ENCODE results near the gene DSN1. TPM values are rescaled to one million over a fixed set of nuclear protein-coding genes. Genes with fewer than 3 reads are reported as not detected.

DSN1 gene
- total and polyA plus RNA-seq, 2 experiments from 2014 or later, result 19.4 to 26.4 TPM

DNA sequence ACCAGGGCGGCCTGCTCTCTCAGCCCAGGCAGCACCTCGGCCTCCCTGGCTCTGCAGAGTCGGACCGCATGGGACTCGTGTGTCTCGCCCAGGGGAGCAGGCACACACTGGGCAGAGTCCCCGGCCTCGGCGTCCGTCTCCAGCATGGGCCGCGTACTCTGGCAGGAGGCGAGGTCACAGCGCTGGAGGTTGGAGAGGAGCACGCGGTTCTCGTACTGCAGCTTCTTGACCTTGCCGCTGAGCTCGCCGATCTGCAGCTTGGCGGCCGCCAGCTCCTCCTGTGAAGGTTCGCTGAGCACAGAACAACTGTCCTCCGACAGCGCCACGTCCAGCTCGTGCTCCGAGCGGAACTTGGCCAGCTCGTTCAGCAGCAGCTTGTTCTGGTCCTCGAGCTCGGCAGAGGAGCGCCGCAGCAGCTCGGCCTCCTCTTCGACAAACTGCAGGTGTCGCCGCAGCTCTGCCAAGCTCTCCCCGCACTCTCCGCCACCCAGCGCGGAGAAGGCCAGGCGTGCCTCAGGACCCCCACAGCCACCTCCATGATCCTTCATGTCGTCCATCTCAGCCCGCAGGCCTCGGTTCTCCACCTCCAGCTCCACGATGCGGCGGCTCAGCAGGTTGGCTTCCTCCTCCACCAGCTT is 42.0 kb upstream of the DSN1 start:
- no peaks in the 10 kb centered on the region for H3K9me2 ChIP-seq (ENCODE audit: insufficient read depth)
- Mint-ChIP-seq H3K9me3 (no peaks in the 10 kb centered on the region), H3K4me3 (no peak overlapping the region), H3K4me1 (peaks cover 17% of the 10 kb centered on the region), H3K27ac (no peak overlapping the region; the same call in 1 of the 2 replicates), H3K36me3 (ENCODE audit: low read depth) (peaks cover 48% of the 10 kb centered on the region), H3K27me3 (ENCODE audit: insufficient read depth, low read depth, poor library complexity) (peaks cover 6% of the 10 kb centered on the region)
- H2AFZ ChIP-seq, result no peak overlapping the region
- DNase-seq (ENCODE audit: low spot score) (peak; percentile 60), ATAC-seq (peak; percentile 72)
- peaks cover 16% of the 10 kb centered on the region for H3K4me1 ChIP-seq (ENCODE audit: insufficient read depth)
- H3K4me2 ChIP-seq, result no peak overlapping the region
- H3K36me3 ChIP-seq (ENCODE audit: insufficient read depth), result peaks cover 8% of the 10 kb centered on the region
- TF ChIP-seq, protein P1, sequence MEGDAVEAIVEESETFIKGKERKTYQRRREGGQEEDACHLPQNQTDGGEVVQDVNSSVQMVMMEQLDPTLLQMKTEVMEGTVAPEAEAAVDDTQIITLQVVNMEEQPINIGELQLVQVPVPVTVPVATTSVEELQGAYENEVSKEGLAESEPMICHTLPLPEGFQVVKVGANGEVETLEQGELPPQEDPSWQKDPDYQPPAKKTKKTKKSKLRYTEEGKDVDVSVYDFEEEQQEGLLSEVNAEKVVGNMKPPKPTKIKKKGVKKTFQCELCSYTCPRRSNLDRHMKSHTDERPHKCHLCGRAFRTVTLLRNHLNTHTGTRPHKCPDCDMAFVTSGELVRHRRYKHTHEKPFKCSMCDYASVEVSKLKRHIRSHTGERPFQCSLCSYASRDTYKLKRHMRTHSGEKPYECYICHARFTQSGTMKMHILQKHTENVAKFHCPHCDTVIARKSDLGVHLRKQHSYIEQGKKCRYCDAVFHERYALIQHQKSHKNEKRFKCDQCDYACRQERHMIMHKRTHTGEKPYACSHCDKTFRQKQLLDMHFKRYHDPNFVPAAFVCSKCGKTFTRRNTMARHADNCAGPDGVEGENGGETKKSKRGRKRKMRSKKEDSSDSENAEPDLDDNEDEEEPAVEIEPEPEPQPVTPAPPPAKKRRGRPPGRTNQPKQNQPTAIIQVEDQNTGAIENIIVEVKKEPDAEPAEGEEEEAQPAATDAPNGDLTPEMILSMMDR (conservative IDR thresholded peaks at IDR 0.05; ENCODE audit: low read depth in 2 of 2), result peak in 1 of 2 experiments; percentile 71; a peak in 2 of 4 replicates
- TF ChIP-seq EZH2phosphoT487 (IDR thresholded peaks at IDR 0.05; ENCODE audit: unreplicated experiment), result no peak
- no peaks in the 10 kb centered on the region for H3K79me2 ChIP-seq (replicated peaks; ENCODE audit: insufficient read depth)
- H4K20me1 ChIP-seq (replicated peaks; ENCODE audit: insufficient read depth), result no peaks in the 10 kb centered on the region; the same call in 1 of the 2 replicates
- 0 out of 2 replicates have a peak, but pooled peaks cover 5% of the 10 kb centered on the region for H3F3A ChIP-seq (replicated peaks; ENCODE audit: low read depth)
- H3K4me3 ChIP-seq, result no peak overlapping the region
- no peaks in the 10 kb centered on the region for H3K27me3 ChIP-seq (ENCODE audit: insufficient read depth)
- H3K27ac ChIP-seq (ENCODE audit: low read depth), result no peak overlapping the region

DNA sequence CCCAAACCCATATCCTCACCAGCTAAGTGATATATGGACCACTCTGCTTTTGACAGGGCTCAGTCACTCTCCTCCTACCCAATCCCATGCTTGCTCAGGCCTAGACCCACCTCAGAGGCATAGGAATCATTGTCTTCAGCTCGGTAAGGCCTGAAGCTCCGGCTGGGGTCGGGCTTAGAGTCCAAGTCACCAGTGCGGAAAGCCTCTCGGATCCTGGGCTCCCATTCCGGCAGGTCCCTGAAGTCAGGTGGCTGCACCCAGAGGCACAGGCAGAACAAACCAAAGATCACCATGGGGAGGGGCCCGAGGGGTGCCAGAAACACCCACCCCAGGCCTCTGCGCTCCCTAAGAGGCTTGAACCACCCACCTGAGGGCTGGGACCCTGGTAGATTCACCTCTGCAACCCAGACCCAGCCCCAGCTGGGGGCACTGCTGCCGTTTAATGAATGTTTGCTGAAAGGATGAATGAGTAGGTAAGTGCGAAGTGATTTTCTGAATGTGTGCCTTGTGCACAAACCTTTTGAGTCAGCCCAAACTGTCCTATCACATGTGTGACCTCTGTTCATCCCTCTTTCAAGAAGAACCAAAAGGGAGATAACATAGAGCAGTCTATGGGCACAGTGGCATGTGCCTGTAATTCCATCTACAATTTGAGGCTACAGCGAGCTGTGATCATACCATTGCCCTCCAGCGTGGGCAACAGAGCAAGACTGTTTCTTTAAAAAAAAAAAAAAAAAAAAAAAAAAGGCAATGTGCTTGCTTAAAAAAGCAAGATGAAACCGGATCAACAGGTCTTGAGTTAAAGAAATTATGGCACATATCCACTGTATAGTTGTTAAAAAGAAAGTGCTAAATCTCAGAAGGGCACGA is 39.3 kb upstream of the DSN1 start:
- no peaks in the 10 kb centered on the region for H3K27me3 ChIP-seq (ENCODE audit: insufficient read depth)
- no peak for TF ChIP-seq EZH2 (IDR thresholded peaks at IDR 0.05; ENCODE audit: low read depth, unreplicated experiment)
- TF ChIP-seq, protein P1 (conservative IDR thresholded peaks at IDR 0.05; ENCODE audit: low read depth in 2 of 2), result 0 out of 4 replicates have a peak, but pooled peaks of 1 of the 2 experiments have one; percentile 6
- Mint-ChIP-seq H3K27me3 (ENCODE audit: insufficient read depth, low read depth, poor library complexity) (peaks cover 7% of the 10 kb centered on the region), H3K4me1 (peaks cover 2% of the 10 kb centered on the region; the same call in 1 of the 3 replicates), H3K27ac (no peak overlapping the region), H3K9me3 (no peaks in the 10 kb centered on the region), H3K36me3 (ENCODE audit: low read depth) (peaks cover 56% of the 10 kb centered on the region), H3K4me3 (no peak overlapping the region)
- ATAC-seq, result no peak
- no peak overlapping the region for H3K4me3 ChIP-seq
- no peaks in the 10 kb centered on the region for H3K79me2 ChIP-seq (replicated peaks; ENCODE audit: insufficient read depth)
- no peak overlapping the region for H3K27ac ChIP-seq (ENCODE audit: low read depth)
- no peak for DNase-seq (ENCODE audit: low spot score)
- peaks cover 13% of the 10 kb centered on the region for H3K36me3 ChIP-seq (ENCODE audit: insufficient read depth)
- 0 out of 2 replicates have a peak, but pooled peaks cover 3% of the 10 kb centered on the region for H3F3A ChIP-seq (replicated peaks; ENCODE audit: low read depth)
- H4K20me1 ChIP-seq (replicated peaks; ENCODE audit: insufficient read depth), result no peaks in the 10 kb centered on the region; the same call in 1 of the 2 replicates
- no peaks in the 10 kb centered on the region for H3K9me2 ChIP-seq (ENCODE audit: insufficient read depth)
- H2AFZ ChIP-seq, result no peak overlapping the region
- no peaks in the 10 kb centered on the region for H3K4me1 ChIP-seq (ENCODE audit: insufficient read depth)
- H3K4me2 ChIP-seq, result no peak overlapping the region
